Measurements from ENCODE around the gene SH2D2A.

Gene SH2D2A

GRCh38 chr1:156845953-156846545 lies 29.4 kb upstream of the SH2D2A start:
- Histone ChIP-seq H3K9ac (ENCODE audit: low read length) (no peak overlapping the region), H3K4me1 (ENCODE audit: control insufficient read depth, low read depth, low read length) (peaks cover 9% of the 10 kb centered on the region), H3K36me3 (ENCODE audit: control insufficient read depth, low read depth, low read length) (no peaks in the 10 kb centered on the region), H3K9me3 (ENCODE audit: control insufficient read depth, low read depth, low read length) (no peaks in the 10 kb centered on the region), H3K4me3 (ENCODE audit: low read length) (no peak overlapping the region), H3K27me3 (ENCODE audit: control insufficient read depth, insufficient read depth, low read length) (peaks cover 84% of the 10 kb centered on the region), H3K27ac (ENCODE audit: low read length) (no peak overlapping the region)

GRCh38 chr1:156845055-156845952 lies 28.7 kb upstream of the SH2D2A start:
- no peaks in the 10 kb centered on the region for H3K9me3 ChIP-seq (ENCODE audit: control insufficient read depth, low read depth, low read length)
- H3K27ac ChIP-seq (ENCODE audit: low read length): no peak overlapping the region
- no peak overlapping the region for H3K9ac ChIP-seq (ENCODE audit: low read length)
- H3K4me3 ChIP-seq (ENCODE audit: low read length): peak overlapping the region; percentile 50
- H3K36me3 ChIP-seq (ENCODE audit: control insufficient read depth, low read depth, low read length): no peaks in the 10 kb centered on the region
- peaks cover 9% of the 10 kb centered on the region for H3K4me1 ChIP-seq (ENCODE audit: control insufficient read depth, low read depth, low read length)
- H3K27me3 ChIP-seq (ENCODE audit: control insufficient read depth, insufficient read depth, low read length): peaks cover 79% of the 10 kb centered on the region

- Histone ChIP-seq H3K9me3 (ENCODE audit: control insufficient read depth, low read depth, low read length) (no peaks in the 10 kb centered on the region), H3K9ac (ENCODE audit: low read length) (no peak overlapping the region), H3K27ac (ENCODE audit: low read length) (no peak overlapping the region), H3K36me3 (ENCODE audit: control insufficient read depth, low read depth, low read length) (no peaks in the 10 kb centered on the region), H3K4me1 (ENCODE audit: control insufficient read depth, low read depth, low read length) (peaks cover 9% of the 10 kb centered on the region), H3K27me3 (ENCODE audit: control insufficient read depth, insufficient read depth, low read length) (peaks cover 73% of the 10 kb centered on the region), H3K4me3 (ENCODE audit: low read length) (peak overlapping the region; percentile 50)
Observed at GRCh38 chr1:156844638-156845037, 28.0 kb upstream of the SH2D2A start.

- Histone ChIP-seq H3K9ac (ENCODE audit: low read length) (no peak overlapping the region), H3K36me3 (ENCODE audit: control insufficient read depth, low read depth, low read length) (no peaks in the 10 kb centered on the region), H3K4me1 (ENCODE audit: control insufficient read depth, low read depth, low read length) (peaks cover 9% of the 10 kb centered on the region), H3K9me3 (ENCODE audit: control insufficient read depth, low read depth, low read length) (no peaks in the 10 kb centered on the region), H3K27me3 (ENCODE audit: control insufficient read depth, insufficient read depth, low read length) (peaks cover 67% of the 10 kb centered on the region), H3K4me3 (ENCODE audit: low read length) (no peak overlapping the region), H3K27ac (ENCODE audit: low read length) (no peak overlapping the region)
Observed at GRCh38 chr1:156844102-156844501, 27.5 kb upstream of the SH2D2A start.

- Histone ChIP-seq H3K4me1 (ENCODE audit: control insufficient read depth, low read depth, low read length) (peaks cover 5% of the 10 kb centered on the region), H3K9ac (ENCODE audit: low read length) (no peak overlapping the region), H3K36me3 (ENCODE audit: control insufficient read depth, low read depth, low read length) (no peaks in the 10 kb centered on the region), H3K27ac (ENCODE audit: low read length) (no peak overlapping the region), H3K4me3 (ENCODE audit: low read length) (no peak overlapping the region), H3K9me3 (ENCODE audit: control insufficient read depth, low read depth, low read length) (no peaks in the 10 kb centered on the region), H3K27me3 (ENCODE audit: control insufficient read depth, insufficient read depth, low read length) (peaks cover 54% of the 10 kb centered on the region)
Observed at GRCh38 chr1:156842618-156843300, 26.1 kb upstream of the SH2D2A start.

GRCh38 chr1:156841295-156841855 lies 24.7 kb upstream of the SH2D2A start:
- no peaks in the 10 kb centered on the region for H3K9me3 ChIP-seq (ENCODE audit: control insufficient read depth, low read depth, low read length)
- peaks cover 40% of the 10 kb centered on the region for H3K27me3 ChIP-seq (ENCODE audit: control insufficient read depth, insufficient read depth, low read length)
- H3K4me1 ChIP-seq (ENCODE audit: control insufficient read depth, low read depth, low read length): peaks cover 5% of the 10 kb centered on the region
- H3K9ac ChIP-seq (ENCODE audit: low read length): no peak overlapping the region
- H3K36me3 ChIP-seq (ENCODE audit: control insufficient read depth, low read depth, low read length): no peaks in the 10 kb centered on the region
- no peak overlapping the region for H3K27ac ChIP-seq (ENCODE audit: low read length)
- H3K4me3 ChIP-seq (ENCODE audit: low read length): no peak overlapping the region

GRCh38 chr1:156840898-156841279 lies 24.2 kb upstream of the SH2D2A start:
- Histone ChIP-seq H3K4me1 (ENCODE audit: control insufficient read depth, low read depth, low read length) (peaks cover 5% of the 10 kb centered on the region), H3K9ac (ENCODE audit: low read length) (no peak overlapping the region), H3K27me3 (ENCODE audit: control insufficient read depth, insufficient read depth, low read length) (peaks cover 35% of the 10 kb centered on the region), H3K9me3 (ENCODE audit: control insufficient read depth, low read depth, low read length) (no peaks in the 10 kb centered on the region), H3K4me3 (ENCODE audit: low read length) (no peak overlapping the region), H3K27ac (ENCODE audit: low read length) (no peak overlapping the region), H3K36me3 (ENCODE audit: control insufficient read depth, low read depth, low read length) (no peaks in the 10 kb centered on the region)

- H3K27ac ChIP-seq (ENCODE audit: low read length): no peak overlapping the region
- peaks cover 5% of the 10 kb centered on the region for H3K4me1 ChIP-seq (ENCODE audit: control insufficient read depth, low read depth, low read length)
- H3K9me3 ChIP-seq (ENCODE audit: control insufficient read depth, low read depth, low read length): no peaks in the 10 kb centered on the region
- H3K4me3 ChIP-seq (ENCODE audit: low read length): no peak overlapping the region
- no peak overlapping the region for H3K9ac ChIP-seq (ENCODE audit: low read length)
- H3K36me3 ChIP-seq (ENCODE audit: control insufficient read depth, low read depth, low read length): no peaks in the 10 kb centered on the region
- peaks cover 30% of the 10 kb centered on the region for H3K27me3 ChIP-seq (ENCODE audit: control insufficient read depth, insufficient read depth, low read length)
Observed at GRCh38 chr1:156840186-156840897, 23.7 kb upstream of the SH2D2A start.

GRCh38 chr1:156839426-156840109 lies 22.9 kb upstream of the SH2D2A start:
- Histone ChIP-seq H3K4me1 (ENCODE audit: control insufficient read depth, low read depth, low read length) (no peaks in the 10 kb centered on the region), H3K9ac (ENCODE audit: low read length) (no peak overlapping the region), H3K9me3 (ENCODE audit: control insufficient read depth, low read depth, low read length) (no peaks in the 10 kb centered on the region), H3K27ac (ENCODE audit: low read length) (no peak overlapping the region), H3K36me3 (ENCODE audit: control insufficient read depth, low read depth, low read length) (no peaks in the 10 kb centered on the region), H3K4me3 (ENCODE audit: low read length) (no peak overlapping the region), H3K27me3 (ENCODE audit: control insufficient read depth, insufficient read depth, low read length) (peaks cover 22% of the 10 kb centered on the region)

- no peaks in the 10 kb centered on the region for H3K9me3 ChIP-seq (ENCODE audit: control insufficient read depth, low read depth, low read length)
- no peaks in the 10 kb centered on the region for H3K4me1 ChIP-seq (ENCODE audit: control insufficient read depth, low read depth, low read length)
- H3K27me3 ChIP-seq (ENCODE audit: control insufficient read depth, insufficient read depth, low read length): peaks cover 16% of the 10 kb centered on the region
- H3K36me3 ChIP-seq (ENCODE audit: control insufficient read depth, low read depth, low read length): no peaks in the 10 kb centered on the region
- no peak overlapping the region for H3K27ac ChIP-seq (ENCODE audit: low read length)
- no peak overlapping the region for H3K4me3 ChIP-seq (ENCODE audit: low read length)
- no peak overlapping the region for H3K9ac ChIP-seq (ENCODE audit: low read length)
Observed at GRCh38 chr1:156838972-156839371, 22.3 kb upstream of the SH2D2A start.

Data from iPS-18a (cell line).